Activated CD4-positive, alpha-beta memory T cell treated with anti-CD3 and anti-CD28 coated beads for 36 hours (primary cell): ENCODE data around the gene SPTBN4. TPM values are rescaled to one million over a fixed set of nuclear protein-coding genes. Genes with fewer than 3 reads are reported as not detected.
A peak's percentile ranks its signal among the peaks of the same experiment; 100 is the strongest.

ENCODE experiments used
- CTCF ChIA-PET: fragments of 350-600 bp; sonication (Branson Sonifier 250); formaldehyde crosslinking; loops from one replicate; lab custom pipeline; 2021; ENCODE audit warnings: antibody characterized with exemption, inconsistent platforms; lab: Charles Lee
- POLR2A ChIA-PET: fragments of 350-600 bp; sonication (Branson Sonifier 250); formaldehyde crosslinking; loops from one replicate; lab custom pipeline; 2021; ENCODE audit warnings: antibody characterized with exemption; lab: Charles Lee
- DNase-seq: peaks from one replicate; pipeline ENCODE4 v3.0.0-alpha.2; 2020
- H3K27ac Mint-ChIP-seq: one replicate; pipeline ENCODE4 v1.8.0; 2021; ENCODE audit warnings: mixed read lengths
- H3K27me3 Mint-ChIP-seq: one replicate; pipeline ENCODE4 v1.8.0; 2021; ENCODE audit warnings: mixed read lengths
- H3K36me3 Mint-ChIP-seq: one replicate; pipeline ENCODE4 v1.8.0; 2021; ENCODE audit warnings: mixed read lengths
- H3K4me1 Mint-ChIP-seq: one replicate; pipeline ENCODE4 v1.8.0; 2021; ENCODE audit warnings: low read depth, mixed read lengths
- H3K4me3 Mint-ChIP-seq: one replicate; pipeline ENCODE4 v1.8.0; 2021; ENCODE audit warnings: mild to moderate bottlenecking, mixed read lengths
- H3K9me3 Mint-ChIP-seq: one replicate; pipeline ENCODE4 v1.8.0; 2021; ENCODE audit warnings: mixed read lengths
- intact Hi-C: fragments of 100-400 bp; cut with micrococcal nuclease; formaldehyde crosslinking; loops from one replicate; pipeline ENCODE4 v1.15.1; 2023
- total RNA-seq, 2 experiments: library from RNA; stranded (reverse); gene quantifications; one replicate each; pipeline ENCODE4 v1.2.3, GENCODE V29; 2021

Gene SPTBN4
- total RNA-seq, 2 experiments from 2014 or later = 0.53 to 1.2 TPM

DNA sequence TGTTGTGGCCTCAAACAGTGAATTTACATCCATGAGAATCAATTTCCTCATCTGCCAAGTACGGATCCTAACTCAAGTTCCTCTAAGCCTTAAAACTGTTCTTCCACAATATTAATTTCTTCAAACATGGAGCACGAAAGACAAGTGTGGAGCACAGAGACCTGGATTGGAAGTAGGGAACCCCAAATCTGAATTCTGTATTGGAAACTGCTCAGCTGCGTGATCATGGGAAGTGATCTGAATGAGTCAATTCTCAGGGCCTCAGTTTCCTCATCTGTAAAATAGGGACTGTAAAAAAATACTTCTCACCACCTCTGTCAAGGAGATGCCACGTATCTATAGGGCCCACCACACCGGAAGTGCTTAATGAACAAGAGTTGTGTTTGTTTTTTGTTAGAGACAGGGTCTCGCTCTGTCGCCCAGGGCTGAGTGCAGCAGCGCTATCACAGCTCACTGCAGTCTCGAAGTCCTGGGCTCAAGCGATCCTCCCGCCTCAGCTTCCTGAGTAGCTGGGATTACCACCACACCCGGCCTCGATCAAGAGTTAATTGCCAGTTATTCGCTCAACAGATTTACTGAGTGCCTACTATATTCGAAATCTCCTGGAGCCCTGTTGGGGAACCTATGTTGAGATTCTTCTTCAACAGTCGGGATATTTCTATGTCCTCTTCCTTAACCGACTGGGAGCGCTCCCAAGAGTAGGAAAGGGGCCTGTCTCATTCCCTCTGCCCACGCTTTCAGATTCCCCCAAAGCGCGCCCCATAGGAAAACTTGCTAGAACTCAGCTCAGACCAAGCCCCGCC lies 24.3 kb upstream of the SPTBN4 start:
- Mint-ChIP-seq H3K4me1 (peaks cover 14% of the 10 kb centered on the region), H3K9me3 (no peaks in the 10 kb centered on the region), H3K36me3 (peaks cover 5% of the 10 kb centered on the region), H3K27ac (peak overlapping the region; percentile 87), H3K27me3 (no peaks in the 10 kb centered on the region), H3K4me3 (peak overlapping the region; percentile 97)
- intact Hi-C loops = loop anchor here (1.0 kb wide), 5 partner anchors 8 to 157 kb away; partner anchors contain the start of genes AKT2, C19orf47 and PLD3
- POLR2A ChIA-PET = interaction anchor here (1.0 to 3.2 kb wide), 6 partner anchors 9 to 39 kb away, joined by 5 to 25 read pairs (median 10); partner anchors contain the start of genes BLVRB and SERTAD1
- CTCF ChIA-PET = interaction anchor here (0.7 to 4.0 kb wide), 7 partner anchors 16 to 192 kb away, joined by 3 to 32 read pairs (median 6); partner anchors contain the start of genes BLVRB, SERTAD1 and SPTBN4
- no peak for DNase-seq

DNA sequence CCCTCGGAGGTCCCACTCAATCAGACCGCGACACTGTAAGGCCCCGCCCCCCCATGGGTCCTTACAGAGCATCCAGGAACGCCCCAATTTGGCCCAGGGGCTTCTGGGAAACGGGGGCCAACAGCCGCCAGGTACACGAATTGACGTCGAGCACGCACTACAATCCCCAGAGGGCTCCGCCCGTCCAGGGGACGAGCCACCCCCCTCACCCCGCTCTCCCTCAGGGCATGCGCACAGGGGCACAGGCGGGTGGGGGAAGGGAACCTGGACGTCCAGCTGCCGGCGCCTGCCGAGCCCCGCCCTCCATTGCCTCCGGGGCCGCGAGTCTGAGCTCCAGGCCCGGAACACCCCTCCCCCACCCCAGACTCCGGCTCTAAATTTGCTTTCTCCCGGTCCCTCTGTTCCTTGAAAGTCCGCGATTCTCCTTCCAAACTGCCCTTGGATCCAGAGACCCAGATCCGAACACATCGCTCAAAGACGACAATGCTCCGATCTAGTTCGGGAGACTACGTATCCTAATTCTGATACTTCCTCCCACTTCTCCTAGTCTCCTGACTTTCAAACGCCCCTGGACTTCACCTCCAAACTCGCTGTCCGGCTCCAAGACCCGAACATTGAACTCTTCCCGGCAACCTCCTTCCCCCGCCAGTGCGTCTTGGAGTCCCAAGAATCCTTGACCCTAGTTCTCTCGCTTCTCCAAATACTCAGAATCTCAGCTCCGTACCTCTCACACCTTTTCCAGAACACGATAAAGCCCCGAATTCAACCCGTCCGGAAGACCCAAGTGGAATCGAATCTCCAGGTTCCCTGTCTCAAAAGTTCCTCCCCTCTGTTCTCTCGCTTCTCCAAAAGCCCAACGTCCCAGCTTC lies 23.4 kb upstream of the SPTBN4 start:
- ChIA-PET CTCF (interaction anchor here (0.7 to 4.0 kb wide), 7 partner anchors 17 to 191 kb away, joined by 3 to 32 read pairs (median 6); partner anchors contain the start of genes BLVRB, SERTAD1 and SPTBN4), POLR2A (interaction anchor here (0.7 to 3.2 kb wide), 7 partner anchors 10 to 40 kb away, joined by 3 to 25 read pairs (median 9); partner anchors contain the start of genes BLVRB and SERTAD1)
- intact Hi-C loops = loop anchor here (1.0 kb wide), 5 partner anchors 9 to 158 kb away; partner anchors contain the start of genes AKT2, C19orf47 and PLD3
- peaks cover 5% of the 10 kb centered on the region for H3K36me3 Mint-ChIP-seq
- DNase-seq = peak; percentile 100
- H3K4me1 Mint-ChIP-seq = peaks cover 14% of the 10 kb centered on the region
- peak overlapping the region; percentile 92 for H3K27ac Mint-ChIP-seq
- H3K27me3 Mint-ChIP-seq = no peaks in the 10 kb centered on the region
- peak overlapping the region; percentile 97 for H3K4me3 Mint-ChIP-seq
- H3K9me3 Mint-ChIP-seq = no peaks in the 10 kb centered on the region

DNA sequence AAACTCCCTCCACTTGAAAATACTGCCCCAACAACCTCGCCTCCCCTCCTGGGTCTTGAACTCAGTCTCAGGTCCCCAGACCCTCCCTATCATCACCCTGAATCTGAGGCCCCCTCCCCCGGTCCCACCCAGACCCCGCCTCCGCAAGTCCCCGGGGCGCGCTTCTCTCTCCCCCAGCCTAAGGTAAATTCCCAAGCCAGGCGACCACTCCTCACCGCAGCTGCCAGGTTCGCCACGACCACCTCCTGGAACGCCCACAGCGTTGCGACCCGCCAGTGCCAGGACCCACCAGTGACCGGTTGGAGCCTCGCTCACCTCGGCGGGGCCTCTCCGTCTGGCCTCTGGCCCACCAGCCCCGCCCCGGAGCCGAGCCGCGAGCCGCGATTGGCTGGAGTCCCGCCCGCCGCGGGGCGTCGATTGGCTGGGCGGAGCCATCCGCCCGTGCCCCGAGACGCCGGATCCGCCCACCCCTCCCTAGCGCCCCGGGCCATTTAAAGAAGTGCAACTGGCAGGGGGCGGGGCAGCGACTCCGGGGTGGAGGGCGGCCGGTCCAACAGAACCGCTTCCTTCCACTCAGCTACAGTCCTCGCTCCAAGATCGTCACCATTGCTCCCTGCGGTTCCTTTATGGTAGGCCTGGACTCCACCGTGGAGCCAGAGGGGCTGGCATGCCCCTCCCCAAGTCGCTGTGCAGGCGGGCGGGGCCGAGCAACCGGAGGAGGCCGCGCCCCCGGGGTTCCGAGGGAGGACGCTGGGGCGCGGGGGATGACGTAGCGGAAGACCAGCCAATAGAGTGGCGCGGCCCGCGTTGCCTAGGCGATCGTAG lies 22.6 kb upstream of the SPTBN4 start, which contains the start of gene SERTAD3:
Gene SERTAD3 (minus strand): TSS at position 336 of the 825 bp plus-strand sequence. CDS start 2,255 bp downstream, outside the sequence.
- H3K27ac Mint-ChIP-seq = peak within 1 kb of the TSS; percentile 92

DNA sequence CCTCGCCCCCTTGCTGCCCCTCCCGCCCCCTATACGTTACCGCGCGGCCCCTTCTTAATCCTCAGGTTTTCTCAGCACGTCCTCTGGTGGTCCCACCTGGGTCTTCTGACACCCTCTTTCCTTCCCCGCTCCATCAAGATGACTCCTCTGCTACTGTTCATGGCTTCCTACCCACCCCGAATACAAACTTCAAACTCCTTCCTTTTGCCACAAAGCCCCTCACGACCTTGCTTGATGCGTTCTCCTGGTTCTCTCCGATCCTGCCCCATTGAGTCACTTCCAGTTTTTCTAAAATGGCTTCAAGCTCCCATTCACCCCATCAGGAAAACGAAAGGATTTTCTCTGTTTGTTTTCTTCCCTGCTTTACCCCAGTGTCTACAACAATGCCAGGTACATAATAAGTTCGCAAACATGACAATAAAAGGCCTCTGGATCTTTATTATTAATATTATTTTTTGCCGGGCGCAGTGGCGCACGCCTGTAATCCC lies 21.9 kb upstream of the SPTBN4 start:
- no peaks in the 10 kb centered on the region for H3K9me3 Mint-ChIP-seq
- ChIA-PET CTCF (interaction anchor here (1.0 to 4.0 kb wide), 2 partner anchors 20 to 24 kb away, joined by 3 to 32 read pairs; partner anchors contain the start of genes BLVRB and SPTBN4), POLR2A (interaction anchor here (2.1 to 2.9 kb wide), 2 partner anchors 12 to 19 kb away, joined by 9 to 20 read pairs; partner anchors contain the start of gene BLVRB)
- intact Hi-C loops = loop anchor here (1.0 kb wide), 3 partner anchors 20 to 160 kb away; partner anchors contain the start of gene BLVRB
- peaks cover 5% of the 10 kb centered on the region for H3K36me3 Mint-ChIP-seq
- H3K27me3 Mint-ChIP-seq = no peaks in the 10 kb centered on the region
- peak overlapping the region; percentile 97 for H3K4me3 Mint-ChIP-seq
- peak overlapping the region; percentile 79 for H3K27ac Mint-ChIP-seq
- no peak for DNase-seq
- H3K4me1 Mint-ChIP-seq = peaks cover 14% of the 10 kb centered on the region

More for the DNA sequence above, 22.6 kb upstream of the SPTBN4 start, which contains the start of gene SERTAD3:
- peak within 1 kb of the TSS; percentile 97 for H3K4me3 Mint-ChIP-seq
- no peaks in the 10 kb centered on the region for H3K27me3 Mint-ChIP-seq
- DNase-seq = peak; percentile 97
- H3K4me1 Mint-ChIP-seq = peaks cover 14% of the 10 kb centered on the region
- POLR2A ChIA-PET = interaction anchor here (0.6 to 3.2 kb wide), 5 partner anchors 11 to 168 kb away, joined by 3 to 25 read pairs (median 10); partner anchors contain the start of genes BLVRB and SERTAD1
- H3K36me3 Mint-ChIP-seq = peaks cover 5% of the 10 kb centered on the region
- CTCF ChIA-PET = interaction anchor here (0.7 to 4.0 kb wide), 5 partner anchors 18 to 23 kb away, joined by 3 to 32 read pairs (median 6); partner anchors contain the start of genes BLVRB, SERTAD1 and SPTBN4
- intact Hi-C loops = loop anchor here (1.0 kb wide), 8 partner anchors 10 to 161 kb away; partner anchors contain the start of genes AKT2, BLVRB, C19orf47 and PLD3
- H3K9me3 Mint-ChIP-seq = no peaks in the 10 kb centered on the region

DNA sequence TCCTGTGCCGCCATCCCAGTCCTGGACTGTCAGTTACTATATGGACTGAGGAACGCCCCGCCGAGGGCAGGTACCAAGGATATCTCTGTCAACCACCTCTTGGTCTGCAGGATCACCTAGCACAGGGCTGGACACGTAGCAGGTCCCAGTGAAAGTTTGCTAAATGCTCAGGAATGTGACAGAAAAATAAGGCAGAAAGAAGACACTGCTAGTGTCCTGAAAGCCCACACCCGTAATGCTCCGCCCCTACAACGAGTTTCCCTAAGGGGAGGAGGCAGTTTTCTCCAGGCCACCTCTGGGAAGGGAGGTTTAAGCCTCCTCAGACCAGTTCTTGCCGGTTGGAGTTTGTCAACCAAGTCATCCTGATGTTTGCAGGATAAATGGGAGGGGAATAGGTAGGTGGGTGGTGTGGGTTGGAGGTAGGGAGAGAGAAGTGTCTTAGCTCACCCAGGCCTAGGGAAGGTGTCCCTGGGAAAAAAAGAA lies 21.0 kb upstream of the SPTBN4 start:
- Mint-ChIP-seq H3K36me3 (peaks cover 5% of the 10 kb centered on the region), H3K27me3 (no peaks in the 10 kb centered on the region), H3K9me3 (no peaks in the 10 kb centered on the region), H3K27ac (no peak overlapping the region), H3K4me1 (peaks cover 14% of the 10 kb centered on the region), H3K4me3 (peak overlapping the region; percentile 9)
- DNase-seq = no peak
- POLR2A ChIA-PET = no interaction called here
- CTCF ChIA-PET = interaction anchor here (1.5 to 4.0 kb wide), 2 partner anchors 19 to 25 kb away, joined by 4 to 32 read pairs; partner anchors contain the start of genes BLVRB and SPTBN4
- intact Hi-C loops = no loop called here

DNA sequence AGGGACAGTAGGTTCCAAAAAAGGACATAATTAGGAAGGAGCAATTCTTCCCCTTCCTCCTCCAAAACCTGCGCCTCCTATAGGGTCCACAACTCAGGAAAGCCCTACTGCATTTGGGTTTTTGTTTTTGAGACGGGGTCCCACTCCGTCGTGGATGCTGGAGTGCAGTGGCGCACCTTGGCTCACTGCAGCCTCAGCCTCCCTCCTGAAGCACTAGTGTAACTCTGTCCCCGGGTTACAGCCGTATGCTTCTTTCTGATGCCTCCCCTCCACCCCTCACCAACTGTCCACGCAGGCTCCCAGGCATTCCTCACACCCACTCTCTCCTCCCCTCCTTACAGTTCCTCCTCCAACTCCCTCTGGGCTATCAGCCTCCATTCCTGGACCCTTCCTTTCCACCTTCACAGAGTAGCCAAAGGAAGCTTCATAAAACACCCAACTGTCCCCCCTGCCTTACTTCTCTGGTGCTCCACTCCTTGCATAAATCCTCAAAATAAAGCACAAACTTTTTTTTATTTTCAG lies 20.5 kb upstream of the SPTBN4 start:
- ChIA-PET CTCF (interaction anchor here (1.5 kb wide), 1 partner anchor 25 kb away, joined by 4 read pairs; no protein-coding TSS in a partner anchor), POLR2A (no interaction called here)
- intact Hi-C loops = no loop called here
- Mint-ChIP-seq H3K27ac (no peak overlapping the region), H3K36me3 (peaks cover 2% of the 10 kb centered on the region), H3K27me3 (no peaks in the 10 kb centered on the region), H3K4me3 (no peak overlapping the region), H3K4me1 (peaks cover 14% of the 10 kb centered on the region), H3K9me3 (no peaks in the 10 kb centered on the region)
- DNase-seq = no peak

DNA sequence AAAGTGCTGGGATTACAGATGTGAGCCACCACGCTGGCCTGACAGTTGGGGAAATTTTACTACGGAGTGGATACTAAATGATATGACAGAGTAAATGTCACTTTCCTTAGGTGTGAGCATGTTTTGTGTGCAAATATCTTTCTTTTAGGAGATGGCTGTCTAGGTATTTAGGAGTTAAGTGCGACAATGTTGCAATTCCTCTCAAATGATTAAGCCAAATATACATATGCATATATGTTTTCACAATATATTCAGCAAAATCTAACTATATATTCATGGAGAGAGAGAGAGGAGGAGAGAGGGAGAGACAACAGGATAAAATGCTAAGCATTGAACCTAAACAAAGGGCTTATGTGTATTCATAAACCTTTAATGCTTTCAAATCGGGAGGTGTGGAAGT lies 17.3 kb upstream of the SPTBN4 start:
- intact Hi-C loops = no loop called here

DNA sequence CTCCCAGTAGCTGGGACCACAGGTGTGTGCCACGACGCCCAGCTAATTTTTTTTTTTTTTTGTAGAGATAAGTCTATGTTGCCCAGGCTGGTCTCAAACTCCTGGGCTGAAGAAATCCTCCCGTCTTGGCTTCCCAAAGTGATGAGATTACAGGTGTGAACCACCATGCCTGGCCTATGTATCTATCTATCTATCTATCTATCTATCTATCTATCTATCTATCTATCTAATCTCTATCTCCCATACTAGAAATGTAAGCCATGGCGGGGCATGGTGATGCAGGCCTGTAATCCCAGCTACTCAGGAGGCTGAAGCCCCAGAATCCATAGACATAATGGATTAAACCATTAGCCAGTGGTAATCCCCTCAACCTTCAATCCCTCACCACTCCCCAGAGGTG lies 16.1 kb upstream of the SPTBN4 start:
- H3K27ac Mint-ChIP-seq = no peak overlapping the region
- intact Hi-C loops = no loop called here
- ChIA-PET POLR2A (no interaction called here), CTCF (interaction anchor here (1.0 to 1.4 kb wide), 2 partner anchors 14 to 184 kb away, joined by 3 to 4 read pairs; no protein-coding TSS in a partner anchor)
- H3K4me1 Mint-ChIP-seq = no peaks in the 10 kb centered on the region
- H3K36me3 Mint-ChIP-seq = no peaks in the 10 kb centered on the region
- no peak overlapping the region for H3K4me3 Mint-ChIP-seq
- H3K9me3 Mint-ChIP-seq = no peaks in the 10 kb centered on the region
- no peaks in the 10 kb centered on the region for H3K27me3 Mint-ChIP-seq
- no peak for DNase-seq

More for the DNA sequence above, 17.3 kb upstream of the SPTBN4 start:
- Mint-ChIP-seq H3K4me3 (no peak overlapping the region), H3K36me3 (no peaks in the 10 kb centered on the region), H3K4me1 (peaks cover 4% of the 10 kb centered on the region), H3K27ac (no peak overlapping the region), H3K27me3 (no peaks in the 10 kb centered on the region), H3K9me3 (no peaks in the 10 kb centered on the region)
- ChIA-PET POLR2A (interaction anchor here (0.6 kb wide), 1 partner anchor 308 kb away, joined by 3 read pairs; no protein-coding TSS in a partner anchor), CTCF (interaction anchor here (0.7 kb wide), 1 partner anchor 86 kb away, joined by 3 read pairs; no protein-coding TSS in a partner anchor)
- DNase-seq = no peak

DNA sequence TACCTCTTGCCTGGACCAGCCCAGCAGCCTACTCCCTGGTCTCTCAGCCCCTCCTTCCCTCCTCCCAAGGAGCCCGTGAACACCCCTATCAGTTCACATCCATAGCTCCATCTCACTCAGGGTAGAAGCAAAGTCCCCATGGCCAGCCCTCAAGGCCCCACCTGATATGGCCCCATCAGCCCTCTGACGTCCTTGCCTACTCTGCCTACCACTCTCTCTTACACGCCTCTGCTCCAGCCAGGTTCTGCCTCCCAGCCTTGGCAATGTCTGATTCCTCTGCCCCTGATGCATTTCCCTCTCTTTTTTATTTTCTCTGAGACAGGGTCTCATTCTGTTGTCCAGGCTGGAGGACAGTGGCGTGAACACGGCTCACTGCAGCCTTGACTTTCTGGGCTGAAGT lies 14.8 kb upstream of the SPTBN4 start:
- ChIA-PET POLR2A (interaction anchor here (0.6 to 0.9 kb wide), 2 partner anchors 682 to 1271 kb away, joined by 3 read pairs; no protein-coding TSS in a partner anchor), CTCF (interaction anchor here (1.2 to 1.4 kb wide), 2 partner anchors 12 to 183 kb away, joined by 3 to 4 read pairs; no protein-coding TSS in a partner anchor)
- Mint-ChIP-seq H3K36me3 (no peaks in the 10 kb centered on the region), H3K27ac (no peak overlapping the region), H3K4me3 (no peak overlapping the region), H3K9me3 (no peaks in the 10 kb centered on the region), H3K4me1 (no peaks in the 10 kb centered on the region), H3K27me3 (no peaks in the 10 kb centered on the region)
- no peak for DNase-seq
- intact Hi-C loops = no loop called here
